ENCODE measurements around the gene MAN1C1.

DNA sequence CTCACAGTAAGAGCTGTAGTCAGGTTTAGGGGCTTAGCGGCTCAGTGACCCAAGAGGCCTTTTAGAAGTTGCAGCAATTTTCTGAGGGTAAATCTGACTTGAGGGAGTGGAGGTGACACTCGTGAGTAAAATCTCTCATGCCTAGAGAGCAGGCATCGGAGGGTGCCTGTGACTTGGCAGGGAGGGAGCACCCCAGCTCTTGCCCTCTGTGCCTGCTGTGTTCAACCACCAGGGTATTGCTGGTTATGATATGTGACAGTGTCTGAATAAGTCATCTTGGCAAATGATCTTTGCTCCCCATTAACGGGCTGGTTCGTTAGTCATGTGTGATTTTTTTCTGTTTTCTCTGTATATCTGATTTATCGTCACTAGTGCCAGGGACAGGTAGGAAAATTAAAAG lies 5.9 kb downstream of the MAN1C1 start:
- TF ChIP-seq REST (IDR thresholded peaks at IDR 0.05; ENCODE audit: low read depth) (no peak), USF1 (IDR thresholded peaks at IDR 0.05) (no peak), CREB1 (IDR thresholded peaks at IDR 0.05; ENCODE audit: low read depth) (no peak), EP300 (IDR thresholded peaks at IDR 0.05; ENCODE audit: borderline replicate concordance) (no peak), TCF12 (IDR thresholded peaks at IDR 0.05; ENCODE audit: low read depth) (no peak), TEAD4 (IDR thresholded peaks at IDR 0.05) (no peak), RAD21 (IDR thresholded peaks at IDR 0.05; ENCODE audit: low read depth) (no peak), FOXM1 (IDR thresholded peaks at IDR 0.05; ENCODE audit: borderline replicate concordance, low read depth) (no peak), TAF1 (IDR thresholded peaks at IDR 0.05; ENCODE audit: low read depth) (no peak)
- TF ChIP-seq, protein P1, sequence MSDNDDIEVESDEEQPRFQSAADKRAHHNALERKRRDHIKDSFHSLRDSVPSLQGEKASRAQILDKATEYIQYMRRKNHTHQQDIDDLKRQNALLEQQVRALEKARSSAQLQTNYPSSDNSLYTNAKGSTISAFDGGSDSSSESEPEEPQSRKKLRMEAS (IDR thresholded peaks at IDR 0.05) = no peak
